GM19467 (cell line): ENCODE measurements around the gene ADAMTS16.

ENCODE experiments used
- ATAC-seq: cut with Tn5 transposase; IDR thresholded peaks from one replicate; pipeline ENCODE4 v1.9.1; 2021; ENCODE audit warnings: mild to moderate bottlenecking, moderate library complexity; ENCODE audit not compliant: unreplicated experiment

Gene ADAMTS16

GRCh38 chr5:5182508-5183188 lies 42.5 kb downstream of the ADAMTS16 start:
- no peak for ATAC-seq

GRCh38 chr5:5183189-5183699 lies 43.1 kb downstream of the ADAMTS16 start:
- ATAC-seq, result no peak

- no peak for ATAC-seq
Observed at GRCh38 chr5:5183933-5184332, 43.8 kb downstream of the ADAMTS16 start.

- no peak for ATAC-seq
Observed at GRCh38 chr5:5188376-5189050, 48.4 kb downstream of the ADAMTS16 start.

GRCh38 chr5:5189051-5189430 lies 48.9 kb downstream of the ADAMTS16 start:
- ATAC-seq, result no peak

- ATAC-seq, result no peak
Observed at GRCh38 chr5:5191906-5192305, 51.8 kb downstream of the ADAMTS16 start.

GRCh38 chr5:5192681-5193080 lies 52.6 kb downstream of the ADAMTS16 start:
- no peak for ATAC-seq

- no peak for ATAC-seq
Observed at GRCh38 chr5:5195128-5195918, 55.2 kb downstream of the ADAMTS16 start.

- ATAC-seq, result no peak
Observed at GRCh38 chr5:5198135-5198534, 58.0 kb downstream of the ADAMTS16 start.

GRCh38 chr5:5198815-5199214 lies 58.7 kb downstream of the ADAMTS16 start:
- ATAC-seq, result no peak

- no peak for ATAC-seq
Observed at GRCh38 chr5:5199495-5199894, 59.4 kb downstream of the ADAMTS16 start.

GRCh38 chr5:5200133-5200532 lies 60.0 kb downstream of the ADAMTS16 start:
- no peak for ATAC-seq

GRCh38 chr5:5202321-5202720 lies 62.2 kb downstream of the ADAMTS16 start:
- no peak for ATAC-seq

- no peak for ATAC-seq
Observed at GRCh38 chr5:5203451-5203850, 63.3 kb downstream of the ADAMTS16 start.

- ATAC-seq, result no peak
Observed at GRCh38 chr5:5207828-5208227, 67.7 kb downstream of the ADAMTS16 start.

- ATAC-seq, result no peak
Observed at GRCh38 chr5:5209089-5209488, 69.0 kb downstream of the ADAMTS16 start.

GRCh38 chr5:5209510-5210286 lies 69.6 kb downstream of the ADAMTS16 start:
- ATAC-seq, result no peak

- peak; percentile 80 for ATAC-seq
Observed at GRCh38 chr5:5217371-5217770, 77.2 kb downstream of the ADAMTS16 start.

GRCh38 chr5:5218396-5218795 lies 78.3 kb downstream of the ADAMTS16 start:
- no peak for ATAC-seq

GRCh38 chr5:5219541-5219940 lies 79.4 kb downstream of the ADAMTS16 start:
- no peak for ATAC-seq
